ENCODE measurements around the gene OSBPL5.
"Not testable (repeated sequence)": the region's sequence is repeated elsewhere in the genome, so short reads cannot be mapped to it uniquely, and the experiment has no call there.

OSBPL5 gene

GRCh38 chr11:3077846-3078440 is 87.2 kb downstream of the OSBPL5 start:
- CTCF ChIA-PET = no interaction called here

GRCh38 chr11:3077189-3077836 is 87.8 kb downstream of the OSBPL5 start:
- TF ChIP-seq FOXK2 (IDR thresholded peaks at IDR 0.05) = no peak
- TF ChIP-seq LEF1 (IDR thresholded peaks at IDR 0.05; ENCODE audit: borderline replicate concordance) = no peak
- no peak for TF ChIP-seq ZNF384 (IDR thresholded peaks at IDR 0.05)
- no peak for TF ChIP-seq HDGF (IDR thresholded peaks at IDR 0.05; ENCODE audit: borderline replicate concordance)
- TF ChIP-seq PKNOX1 (IDR thresholded peaks at IDR 0.05) = no peak
- TF ChIP-seq TARDBP (IDR thresholded peaks at IDR 0.05) = no peak
- no peak for TF ChIP-seq NFRKB (IDR thresholded peaks at IDR 0.05)
- TF ChIP-seq ELF4 (IDR thresholded peaks at IDR 0.05) = no peak
- no peak for TF ChIP-seq SUZ12 (IDR thresholded peaks at IDR 0.05)
- TF ChIP-seq FOXM1 (IDR thresholded peaks at IDR 0.05; ENCODE audit: borderline replicate concordance) = no peak
- TF ChIP-seq L3MBTL2 (conservative IDR thresholded peaks at IDR 0.05) = no peak
- TF ChIP-seq FOXA1 (IDR thresholded peaks at IDR 0.05) = no peak
- TF ChIP-seq SP1 (IDR thresholded peaks at IDR 0.05) = no peak
- TF ChIP-seq BHLHE40 (IDR thresholded peaks at IDR 0.05; ENCODE audit: borderline replicate concordance) = no peak
- no peak for TF ChIP-seq CTBP1 (IDR thresholded peaks at IDR 0.05; ENCODE audit: borderline replicate concordance)
- ChIA-PET POLR2A (no interaction called here), CTCF (interaction anchor here (0.6 kb wide), 1 partner anchor 1449 kb away, joined by 3 read pairs; no protein-coding TSS in a partner anchor)
- DNase-seq (ENCODE audit: extremely low spot score) = no peak

More at GRCh38 chr11:3077846-3078440, 87.2 kb downstream of the OSBPL5 start:
- TF ChIP-seq SP1 (IDR thresholded peaks at IDR 0.05) (no peak), TARDBP (IDR thresholded peaks at IDR 0.05) (no peak), NFRKB (IDR thresholded peaks at IDR 0.05) (no peak), FOXA1 (IDR thresholded peaks at IDR 0.05) (no peak), ZNF384 (IDR thresholded peaks at IDR 0.05) (no peak), CTBP1 (IDR thresholded peaks at IDR 0.05; ENCODE audit: borderline replicate concordance) (no peak), SUZ12 (IDR thresholded peaks at IDR 0.05) (no peak), ARNT (IDR thresholded peaks at IDR 0.05) (no peak), BHLHE40 (IDR thresholded peaks at IDR 0.05; ENCODE audit: borderline replicate concordance) (no peak), FOXM1 (IDR thresholded peaks at IDR 0.05; ENCODE audit: borderline replicate concordance) (no peak), LEF1 (IDR thresholded peaks at IDR 0.05; ENCODE audit: borderline replicate concordance) (no peak), ELF4 (IDR thresholded peaks at IDR 0.05) (no peak), L3MBTL2 (conservative IDR thresholded peaks at IDR 0.05) (no peak), PKNOX1 (IDR thresholded peaks at IDR 0.05) (no peak)
- POLR2A ChIA-PET = no interaction called here
- DNase-seq (ENCODE audit: extremely low spot score) = no peak

GRCh38 chr11:3074912-3075589 is 90.1 kb downstream of the OSBPL5 start:
- ChIA-PET CTCF (interaction anchor here (0.6 kb wide), 1 partner anchor 25 kb away, joined by 3 read pairs; no protein-coding TSS in a partner anchor), POLR2A (interaction anchor here (1.2 kb wide), 1 partner anchor 18 kb away, joined by 4 read pairs; the partner anchor contains the start of gene CARS1)
- TF ChIP-seq BHLHE40 (IDR thresholded peaks at IDR 0.05; ENCODE audit: borderline replicate concordance) = no peak
- TF ChIP-seq FOXA1 (IDR thresholded peaks at IDR 0.05) = no peak
- TF ChIP-seq ZNF384 (IDR thresholded peaks at IDR 0.05) = no peak
- TF ChIP-seq LEF1 (IDR thresholded peaks at IDR 0.05; ENCODE audit: borderline replicate concordance) = no peak
- TF ChIP-seq TARDBP (IDR thresholded peaks at IDR 0.05) = no peak
- no peak for TF ChIP-seq HDGF (IDR thresholded peaks at IDR 0.05; ENCODE audit: borderline replicate concordance)
- TF ChIP-seq ARNT (IDR thresholded peaks at IDR 0.05) = no peak
- no peak for DNase-seq (ENCODE audit: extremely low spot score)

- no peak for DNase-seq (ENCODE audit: extremely low spot score)
- POLR2A ChIA-PET = no interaction called here
- CTCF ChIA-PET = no interaction called here
- TF ChIP-seq PKNOX1 (IDR thresholded peaks at IDR 0.05) (no peak), SUZ12 (IDR thresholded peaks at IDR 0.05) (no peak), CTBP1 (IDR thresholded peaks at IDR 0.05; ENCODE audit: borderline replicate concordance) (no peak), NFRKB (IDR thresholded peaks at IDR 0.05) (no peak), ZNF384 (IDR thresholded peaks at IDR 0.05) (no peak), ARNT (IDR thresholded peaks at IDR 0.05) (no peak), HDGF (IDR thresholded peaks at IDR 0.05; ENCODE audit: borderline replicate concordance) (no peak), L3MBTL2 (conservative IDR thresholded peaks at IDR 0.05) (no peak), SP1 (IDR thresholded peaks at IDR 0.05) (no peak), ELF4 (IDR thresholded peaks at IDR 0.05) (no peak), BHLHE40 (IDR thresholded peaks at IDR 0.05; ENCODE audit: borderline replicate concordance) (no peak), FOXM1 (IDR thresholded peaks at IDR 0.05; ENCODE audit: borderline replicate concordance) (no peak), LEF1 (IDR thresholded peaks at IDR 0.05; ENCODE audit: borderline replicate concordance) (no peak), TARDBP (IDR thresholded peaks at IDR 0.05) (no peak), FOXA1 (IDR thresholded peaks at IDR 0.05) (no peak)
Measured at GRCh38 chr11:3073029-3073435, 92.1 kb downstream of the OSBPL5 start.

- no peak for DNase-seq (ENCODE audit: extremely low spot score)
- TF ChIP-seq SUZ12 (IDR thresholded peaks at IDR 0.05) = no peak
- no peak for TF ChIP-seq ARNT (IDR thresholded peaks at IDR 0.05)
- no peak for TF ChIP-seq ELF4 (IDR thresholded peaks at IDR 0.05)
- TF ChIP-seq CTBP1 (IDR thresholded peaks at IDR 0.05; ENCODE audit: borderline replicate concordance) = no peak
- no peak for TF ChIP-seq NFRKB (IDR thresholded peaks at IDR 0.05)
- TF ChIP-seq L3MBTL2 (conservative IDR thresholded peaks at IDR 0.05) = no peak
- TF ChIP-seq BHLHE40 (IDR thresholded peaks at IDR 0.05; ENCODE audit: borderline replicate concordance) = no peak
- no peak for TF ChIP-seq LEF1 (IDR thresholded peaks at IDR 0.05; ENCODE audit: borderline replicate concordance)
- no peak for TF ChIP-seq FOXK2 (IDR thresholded peaks at IDR 0.05)
- TF ChIP-seq FOXA1 (IDR thresholded peaks at IDR 0.05) = no peak
- no peak for TF ChIP-seq PKNOX1 (IDR thresholded peaks at IDR 0.05)
- no peak for TF ChIP-seq SP1 (IDR thresholded peaks at IDR 0.05)
- no peak for TF ChIP-seq ZNF384 (IDR thresholded peaks at IDR 0.05)
- no peak for TF ChIP-seq HDGF (IDR thresholded peaks at IDR 0.05; ENCODE audit: borderline replicate concordance)
- no peak for TF ChIP-seq TARDBP (IDR thresholded peaks at IDR 0.05)
- TF ChIP-seq FOXM1 (IDR thresholded peaks at IDR 0.05; ENCODE audit: borderline replicate concordance) = no peak
- POLR2A ChIA-PET = no interaction called here
- CTCF ChIA-PET = no interaction called here
Measured at GRCh38 chr11:3069425-3069824, 95.7 kb downstream of the OSBPL5 start.

- DNase-seq (ENCODE audit: extremely low spot score); CTCF ChIA-PET: not testable (repeated sequence)
- POLR2A ChIA-PET = interaction anchor here (1.3 kb wide), 1 partner anchor 9 kb away, joined by 4 read pairs; the partner anchor contains the start of gene CARS1
Measured at GRCh38 chr11:3066308-3066707, 98.8 kb downstream of the OSBPL5 start.

- CTCF ChIA-PET; DNase-seq (ENCODE audit: extremely low spot score); POLR2A ChIA-PET: not testable (repeated sequence)
Measured at GRCh38 chr11:3064709-3065108, 100.4 kb downstream of the OSBPL5 start.

- CTCF ChIA-PET; DNase-seq (ENCODE audit: extremely low spot score); POLR2A ChIA-PET: not testable (repeated sequence)
Measured at GRCh38 chr11:3063876-3064275, 101.2 kb downstream of the OSBPL5 start.
